RWPE2 (cell line): ENCODE results near the gene STK39.

Source experiments
- ATAC-seq: fragments of 200-7000 bp; cut with Tn5 transposase; 3 replicates; pipeline ENCODE4 v1.9.1; 2021; ENCODE audit warnings: low read depth
- DNase-seq: peaks from one replicate; pipeline ENCODE4 v3.0.0-alpha.2; 2020; ENCODE audit warnings: low spot score
- H3K27ac ChIP-seq: fragments of 450-650 bp; 2 replicates; pipeline ENCODE4 v1.5.1; 2017; ENCODE audit warnings: mild to moderate bottlenecking; ENCODE audit not compliant: poor library complexity, severe bottlenecking
- H3K27me3 ChIP-seq: fragments of 250-450 bp; sonication (Bioruptor Pico); 2 replicates; pipeline ENCODE4 v1.5.1; 2021; ENCODE audit warnings: mild to moderate bottlenecking, moderate library complexity; ENCODE audit not compliant: insufficient read depth, poor library complexity, severe bottlenecking
- H3K36me3 ChIP-seq: fragments of 250-450 bp; sonication (Bioruptor Pico); 2 replicates; pipeline ENCODE4 v1.5.1; 2020; ENCODE audit warnings: low read depth, mild to moderate bottlenecking, moderate library complexity
- H3K4me1 ChIP-seq: fragments of 250-450 bp; sonication (Bioruptor Pico); 2 replicates; pipeline ENCODE4 v1.5.1; 2021; ENCODE audit warnings: mild to moderate bottlenecking, moderate library complexity; ENCODE audit not compliant: insufficient read depth, poor library complexity, severe bottlenecking
- H3K4me3 ChIP-seq: fragments of 250-450 bp; sonication (Bioruptor Pico); 2 replicates; pipeline ENCODE4 v1.5.1; 2021; ENCODE audit warnings: mild to moderate bottlenecking, moderate library complexity; ENCODE audit not compliant: severe bottlenecking
- H3K9me3 ChIP-seq: fragments of 250-450 bp; sonication (Bioruptor Pico); 2 replicates; pipeline ENCODE4 v1.5.1; 2021; ENCODE audit warnings: mild to moderate bottlenecking, moderate library complexity; ENCODE audit not compliant: severe bottlenecking
- TF ChIP-seq, protein P1 (sequence below): fragments of 450-650 bp; IDR thresholded peaks from one replicate; pipeline ENCODE4 v1.5.1; 2017; ENCODE audit warnings: mild to moderate bottlenecking, moderate library complexity; ENCODE audit not compliant: poor library complexity, severe bottlenecking

Gene STK39

DNA sequence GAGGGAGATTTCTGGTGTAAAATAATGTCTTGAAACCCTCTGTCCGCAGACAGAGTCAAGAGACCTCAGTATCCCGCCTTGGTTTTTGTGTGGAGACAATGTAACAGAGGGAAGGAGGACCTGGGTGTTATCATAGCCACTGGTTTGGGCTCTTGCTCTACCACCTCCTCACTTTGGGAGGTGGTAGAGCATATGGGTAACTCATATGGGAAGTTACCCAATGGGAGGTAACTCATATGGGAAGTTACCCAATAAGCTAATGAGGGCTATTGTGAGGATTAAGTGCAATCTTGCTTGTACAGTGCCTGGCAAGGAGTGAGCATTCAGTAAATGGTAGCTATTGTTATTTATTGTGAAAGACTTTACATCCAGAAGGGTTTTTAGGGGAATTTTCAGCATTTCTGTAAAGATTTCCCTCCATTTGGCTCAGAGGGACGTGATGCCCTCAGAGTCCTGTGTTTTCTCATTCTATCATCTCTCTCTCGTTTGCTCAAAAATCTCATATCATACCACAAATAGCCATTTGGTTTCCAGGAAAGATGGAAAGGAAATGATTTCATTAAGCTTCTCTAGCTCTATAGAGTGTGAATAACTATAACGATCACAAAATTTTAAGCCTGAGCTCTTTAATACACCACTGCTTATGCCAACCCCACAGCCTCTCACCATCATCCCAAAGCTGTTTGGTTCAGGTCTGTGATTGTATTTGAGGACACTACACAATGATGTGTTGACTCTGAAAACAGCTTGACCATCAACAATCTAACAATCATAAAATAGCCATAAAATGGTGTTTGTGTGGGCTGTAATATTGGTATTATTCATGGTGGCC is 307.7 kb downstream of the STK39 start:
- Histone ChIP-seq H3K4me3 (no peak overlapping the region), H3K27me3 (no peaks in the 10 kb centered on the region), H3K27ac (no peak overlapping the region), H3K36me3 (no peaks in the 10 kb centered on the region), H3K9me3 (no peaks in the 10 kb centered on the region), H3K4me1 (no peaks in the 10 kb centered on the region)
- ATAC-seq (no peak), DNase-seq (no peak)
- TF ChIP-seq, protein P1, sequence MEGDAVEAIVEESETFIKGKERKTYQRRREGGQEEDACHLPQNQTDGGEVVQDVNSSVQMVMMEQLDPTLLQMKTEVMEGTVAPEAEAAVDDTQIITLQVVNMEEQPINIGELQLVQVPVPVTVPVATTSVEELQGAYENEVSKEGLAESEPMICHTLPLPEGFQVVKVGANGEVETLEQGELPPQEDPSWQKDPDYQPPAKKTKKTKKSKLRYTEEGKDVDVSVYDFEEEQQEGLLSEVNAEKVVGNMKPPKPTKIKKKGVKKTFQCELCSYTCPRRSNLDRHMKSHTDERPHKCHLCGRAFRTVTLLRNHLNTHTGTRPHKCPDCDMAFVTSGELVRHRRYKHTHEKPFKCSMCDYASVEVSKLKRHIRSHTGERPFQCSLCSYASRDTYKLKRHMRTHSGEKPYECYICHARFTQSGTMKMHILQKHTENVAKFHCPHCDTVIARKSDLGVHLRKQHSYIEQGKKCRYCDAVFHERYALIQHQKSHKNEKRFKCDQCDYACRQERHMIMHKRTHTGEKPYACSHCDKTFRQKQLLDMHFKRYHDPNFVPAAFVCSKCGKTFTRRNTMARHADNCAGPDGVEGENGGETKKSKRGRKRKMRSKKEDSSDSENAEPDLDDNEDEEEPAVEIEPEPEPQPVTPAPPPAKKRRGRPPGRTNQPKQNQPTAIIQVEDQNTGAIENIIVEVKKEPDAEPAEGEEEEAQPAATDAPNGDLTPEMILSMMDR, result no peak

DNA sequence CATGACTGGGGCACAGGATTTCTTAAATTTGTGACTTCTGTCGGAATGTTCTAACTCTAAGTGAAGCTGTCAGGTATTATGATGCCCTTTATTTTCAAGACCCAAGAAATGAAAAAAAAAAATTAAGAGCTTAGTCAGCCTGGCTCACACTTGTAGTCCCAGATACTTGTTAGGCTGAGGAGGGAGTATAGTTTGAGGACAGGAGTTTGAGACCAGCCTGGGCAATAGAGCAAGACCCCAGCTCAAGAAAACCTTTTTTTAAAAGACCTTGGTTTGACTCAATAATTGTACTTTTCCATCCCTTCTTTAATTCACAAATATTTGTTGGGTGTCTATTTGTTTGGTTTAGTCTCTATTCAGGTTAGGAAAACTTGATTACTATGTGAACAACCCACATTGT is 310.0 kb downstream of the STK39 start:
- Histone ChIP-seq H3K4me1 (no peaks in the 10 kb centered on the region), H3K4me3 (no peak overlapping the region), H3K27ac (no peak overlapping the region), H3K27me3 (no peaks in the 10 kb centered on the region), H3K36me3 (no peaks in the 10 kb centered on the region), H3K9me3 (no peaks in the 10 kb centered on the region)
- TF ChIP-seq, protein P1, result no peak
- no peak for DNase-seq
- ATAC-seq, result no peak

DNA sequence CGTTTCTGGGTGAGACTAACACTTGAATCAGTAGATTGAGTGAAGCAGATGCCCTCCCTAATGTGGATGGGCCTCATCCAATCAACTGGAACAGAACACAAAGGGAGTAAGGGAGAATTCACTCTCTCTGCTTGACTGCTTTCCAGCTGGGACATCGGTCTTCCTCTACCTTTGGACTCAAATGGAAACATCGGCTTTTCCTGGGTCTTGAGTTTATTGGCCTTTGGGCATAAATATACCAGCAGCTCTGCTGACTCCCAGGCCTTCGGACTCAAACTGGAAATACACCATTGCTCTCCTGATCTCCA is 311.6 kb downstream of the STK39 start:
- DNase-seq (no peak), ATAC-seq (no peak)
- Histone ChIP-seq H3K4me3 (no peak overlapping the region), H3K27ac (no peak overlapping the region), H3K9me3 (no peaks in the 10 kb centered on the region), H3K27me3 (no peaks in the 10 kb centered on the region), H3K36me3 (no peaks in the 10 kb centered on the region), H3K4me1 (no peaks in the 10 kb centered on the region)
- TF ChIP-seq, protein P1, result no peak

DNA sequence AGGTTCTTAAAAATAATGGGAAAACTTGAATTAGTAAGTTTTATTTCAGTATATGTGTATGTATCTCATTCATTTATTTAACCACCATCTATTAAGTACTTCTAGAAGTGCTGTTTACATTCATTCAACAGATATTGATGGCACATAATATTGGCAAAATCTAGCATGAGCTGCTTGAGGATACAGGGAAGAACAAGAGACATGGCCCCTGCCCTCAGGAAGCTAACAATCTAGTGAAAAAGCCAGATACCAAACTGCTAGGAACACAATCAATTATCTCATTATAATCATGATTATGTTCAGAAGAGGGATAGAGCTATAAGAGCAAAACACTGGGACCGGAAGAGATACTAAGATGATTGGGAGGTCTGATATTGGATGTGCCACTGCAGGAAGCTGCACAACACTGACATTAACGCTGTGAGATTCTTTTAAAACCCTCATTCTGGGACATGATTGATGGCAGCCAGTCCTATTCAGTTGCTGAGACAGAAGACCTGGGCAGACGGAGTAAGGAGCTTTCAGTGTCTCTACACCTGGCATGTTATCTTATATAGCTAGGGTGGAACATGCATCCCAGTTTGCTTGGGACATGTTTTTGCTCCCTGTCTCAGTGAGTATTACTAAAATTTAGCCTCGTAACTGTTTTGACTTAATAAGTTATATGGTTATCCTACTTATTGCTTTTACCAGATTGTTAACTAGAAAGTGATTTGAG is 314.1 kb downstream of the STK39 start:
- H3K9me3 ChIP-seq, result no peaks in the 10 kb centered on the region
- TF ChIP-seq, protein P1, result no peak
- no peak overlapping the region for H3K4me3 ChIP-seq
- DNase-seq (no peak), ATAC-seq (no peak)
- H3K36me3 ChIP-seq, result no peaks in the 10 kb centered on the region
- H3K27me3 ChIP-seq, result no peaks in the 10 kb centered on the region
- H3K27ac ChIP-seq, result no peak overlapping the region
- no peaks in the 10 kb centered on the region for H3K4me1 ChIP-seq
